Lung (tissue), 12 donors: ENCODE measurements around the gene ZNF282. TPM values are rescaled to one million over a fixed set of nuclear protein-coding genes. Genes with fewer than 3 reads are reported as not detected.

ENCODE experiments used
- ATAC-seq: fragments of 200-7000 bp; cut with Tn5 transposase; one replicate; pipeline ENCODE4 v1.9.1; 2020; ENCODE audit warnings: moderate number of reproducible peaks; ENCODE audit not compliant: insufficient read depth, low FRiP score
- DNase-seq, 3 donors: peaks; one replicate each; pipeline ENCODE4 v3.0.0-alpha.2; 2013 to 2017
- H3K27ac ChIP-seq, 2 donors: one replicate each; pipeline ENCODE4 v1.5.1; 2013; ENCODE audit warnings: mild to moderate bottlenecking in 2 of 2, moderate library complexity in 2 of 2, control low read depth in 1 of 2, inconsistent platforms in 1 of 2, low read depth in 1 of 2, low read length in 1 of 2
- H3K27me3 ChIP-seq, 3 donors: one replicate each; pipeline ENCODE4 v1.5.1; 2013; ENCODE audit warnings: low read length in 2 of 3; ENCODE audit not compliant: control insufficient read depth in 3 of 3, insufficient read depth in 3 of 3
- H3K36me3 ChIP-seq, 4 donors: one replicate each; pipeline ENCODE4 v1.5.1; 2013; ENCODE audit warnings: low read length in 4 of 4, mild to moderate bottlenecking in 1 of 4, moderate library complexity in 1 of 4; ENCODE audit not compliant: control insufficient read depth in 4 of 4, insufficient read depth in 4 of 4
- H3K4me1 ChIP-seq, 5 donors: one replicate each; pipeline ENCODE4 v1.5.1; 2013; ENCODE audit warnings: low read length in 5 of 5, mild to moderate bottlenecking in 2 of 5, moderate library complexity in 1 of 5; ENCODE audit not compliant: control insufficient read depth in 5 of 5, insufficient read depth in 5 of 5
- H3K4me3 ChIP-seq: one replicate; pipeline ENCODE4 v1.5.1; 2013; ENCODE audit warnings: mild to moderate bottlenecking, control low read depth, moderate library complexity
- H3K9ac ChIP-seq, 2 donors: one replicate each; pipeline ENCODE4 v1.5.1; 2013; ENCODE audit warnings: low read length in 2 of 2, control low read depth in 1 of 2; ENCODE audit not compliant: insufficient read depth in 1 of 2
- H3K9me3 ChIP-seq, 4 donors: one replicate each; pipeline ENCODE4 v1.5.1; 2013; ENCODE audit warnings: low read length in 3 of 4, mild to moderate bottlenecking in 1 of 4, moderate library complexity in 1 of 4; ENCODE audit not compliant: control insufficient read depth in 4 of 4, insufficient read depth in 3 of 4
- CTCF ChIP-seq: IDR thresholded peaks from 2 replicates; pipeline ENCODE4 v1.5.1; 2012; ENCODE audit warnings: mild to moderate bottlenecking; ENCODE audit errors: control extremely low read depth, extremely low read depth
- WGBS, 2 donors: extraction: QIAGEN DNeasy Blood & Tissue Kit; methylation state at CpG; one replicate each; pipeline ENCODE4 v1.1.7; 2013; 5-methylcytosine and 5-hydroxymethylcytosine counted together
- polyA plus RNA-seq, 2 donors: library from polyadenylated mRNA; stranded (reverse); fragments of 200-250 nt; gene quantifications; one replicate each; pipeline ENCODE4 v1.2.1, GENCODE V29; 2013
- total RNA-seq, 2 donors: library from RNA; depleted of rRNA in 1 of 2; stranded (reverse); fragments of >200 nt in 1 of 2; gene quantifications; one replicate each; pipeline ENCODE4 v1.2.1, GENCODE V29; 2014 to 2021
- donor health status: control.
- donor health status: control.
- donor health status: Bipolar disorder and iron deficiency.
- donor health status: healthy.
- donor health status: DM: yes; HTN: yes; CAD: no.

Gene ZNF282
- total and polyA plus RNA-seq, 4 donors, result 8.7 to 35.8 (median 17.9) TPM

- TF ChIP-seq CTCF, result no peak
- Histone ChIP-seq H3K4me1 (peaks cover 0 to 15% (median 5%) of the 10 kb centered on the region in 5 donors), H3K9me3 (no peaks in the 10 kb centered on the region), H3K27me3 (peaks cover 0 to 12% (median 0%) of the 10 kb centered on the region in 3 donors), H3K27ac (peak overlapping the region; percentile 54 to 97), H3K9ac (peak overlapping the region in 1 of 2 donors; percentile 68), H3K36me3 (peaks cover 4 to 13% (median 13%) of the 10 kb centered on the region in 4 donors), H3K4me3 (no peak overlapping the region)
- DNase-seq (no peak), ATAC-seq (no peak)
- WGBS, 2 donors, result 80 to 87% methylated on average over 4 of the region's 4 CpGs
Observed at GRCh38 chr7:149194799-149195179, 557 bp upstream of the ZNF282 start.

- 3% methylated on average over 17 of the region's 17 CpGs for WGBS, 2 donors
- peaks cover 0 to 15% (median 5%) of the 10 kb centered on the region in 5 donors for H3K4me1 ChIP-seq
- peak overlapping the region; percentile 97 to 98 for H3K27ac ChIP-seq
- peak overlapping the region; percentile 59 to 81 for H3K9ac ChIP-seq
- no peak for ATAC-seq
- TF ChIP-seq CTCF, result no peak
- peak in 2 of 3 donors; percentile 4 to 17 for DNase-seq
- peaks cover 0 to 3% (median 0%) of the 10 kb centered on the region in 4 donors for H3K9me3 ChIP-seq
- H3K4me3 ChIP-seq, result peak overlapping the region; percentile 99
- peaks cover 0 to 3% (median 0%) of the 10 kb centered on the region in 3 donors for H3K27me3 ChIP-seq
- peaks cover 4 to 25% (median 20%) of the 10 kb centered on the region in 4 donors for H3K36me3 ChIP-seq
Observed at GRCh38 chr7:149196151-149196704, 882 bp downstream of the ZNF282 start.

GRCh38 chr7:149196705-149197171, 1.4 kb downstream of the ZNF282 start:
- Histone ChIP-seq H3K4me1 (peaks cover 0 to 15% (median 5%) of the 10 kb centered on the region in 5 donors), H3K36me3 (peaks cover 4 to 28% (median 21%) of the 10 kb centered on the region in 4 donors), H3K9me3 (peaks cover 0 to 3% (median 0%) of the 10 kb centered on the region in 4 donors), H3K27me3 (no peaks in the 10 kb centered on the region), H3K4me3 (peak overlapping the region; percentile 99), H3K27ac (peak overlapping the region; percentile 57 to 98), H3K9ac (peak overlapping the region; percentile 59 to 81)
- TF ChIP-seq CTCF, result no peak
- no peak for ATAC-seq
- 23 to 32% methylated on average over 7 of the region's 7 CpGs for WGBS, 2 donors
- no peak for DNase-seq
